ENCODE results near the gene GALR1.

Gene GALR1

GRCh38 chr18:77249569-77250500 is at the start of gene GALR1:
TSS of gene GALR1 (plus strand) at chr18:77249848. CDS start at chr18:77250549, 701 bp downstream.
- H3K9me3 ChIP-seq = peaks cover 53% of the 10 kb centered on the region
- no peaks in the 10 kb centered on the region for H3K36me3 ChIP-seq
- H3K9ac ChIP-seq = no peak within 1 kb of the TSS
- H3K4me1 ChIP-seq = no peaks in the 10 kb centered on the region
- no peak within 1 kb of the TSS for H3K27ac ChIP-seq
- H3K27me3 ChIP-seq = no peaks in the 10 kb centered on the region
- TF ChIP-seq Cebpa-rat (IDR thresholded peaks at IDR 0.05) = no peak
- no peak within 1 kb of the TSS for H3K4me2 ChIP-seq
- H4K20me1 ChIP-seq = no peaks in the 10 kb centered on the region
- H3K4me3 ChIP-seq = no peak within 1 kb of the TSS

GRCh38 chr18:77201506-77201905 is 48.1 kb upstream of the GALR1 start:
- no peak for TF ChIP-seq Cebpa-rat (IDR thresholded peaks at IDR 0.05)

GRCh38 chr18:77202329-77202728 is 47.3 kb upstream of the GALR1 start:
- H4K20me1 ChIP-seq = no peaks in the 10 kb centered on the region
- H3K4me3 ChIP-seq = no peak overlapping the region
- no peaks in the 10 kb centered on the region for H3K27me3 ChIP-seq
- H3K36me3 ChIP-seq = no peaks in the 10 kb centered on the region
- no peak overlapping the region for H3K27ac ChIP-seq
- no peak overlapping the region for H3K9ac ChIP-seq
- no peak overlapping the region for H3K4me2 ChIP-seq
- H3K4me1 ChIP-seq = no peaks in the 10 kb centered on the region
- H3K9me3 ChIP-seq = no peaks in the 10 kb centered on the region
- no peak for TF ChIP-seq Cebpa-rat (IDR thresholded peaks at IDR 0.05)

More at GRCh38 chr18:77201506-77201905, 48.1 kb upstream of the GALR1 start:
- no peaks in the 10 kb centered on the region for H3K4me1 ChIP-seq
- no peaks in the 10 kb centered on the region for H3K36me3 ChIP-seq
- no peaks in the 10 kb centered on the region for H3K27me3 ChIP-seq
- no peak overlapping the region for H3K4me2 ChIP-seq
- no peaks in the 10 kb centered on the region for H4K20me1 ChIP-seq
- H3K9ac ChIP-seq = no peak overlapping the region
- no peak overlapping the region for H3K4me3 ChIP-seq
- no peaks in the 10 kb centered on the region for H3K9me3 ChIP-seq
- no peak overlapping the region for H3K27ac ChIP-seq

- Histone ChIP-seq H3K4me2 (no peak overlapping the region), H3K9me3 (no peaks in the 10 kb centered on the region), H3K4me1 (peaks cover 6% of the 10 kb centered on the region), H3K36me3 (no peaks in the 10 kb centered on the region), H4K20me1 (no peaks in the 10 kb centered on the region), H3K27ac (no peak overlapping the region), H3K4me3 (no peak overlapping the region), H3K9ac (no peak overlapping the region), H3K27me3 (no peaks in the 10 kb centered on the region)
- no peak for TF ChIP-seq Cebpa-rat (IDR thresholded peaks at IDR 0.05)
Observed at GRCh38 chr18:77203071-77203470, 46.6 kb upstream of the GALR1 start.

GRCh38 chr18:77203851-77204250 is 45.8 kb upstream of the GALR1 start:
- Histone ChIP-seq H4K20me1 (no peaks in the 10 kb centered on the region), H3K4me2 (no peak overlapping the region), H3K4me3 (no peak overlapping the region), H3K27me3 (no peaks in the 10 kb centered on the region), H3K27ac (no peak overlapping the region), H3K36me3 (no peaks in the 10 kb centered on the region), H3K4me1 (peaks cover 12% of the 10 kb centered on the region), H3K9me3 (no peaks in the 10 kb centered on the region), H3K9ac (no peak overlapping the region)
- no peak for TF ChIP-seq Cebpa-rat (IDR thresholded peaks at IDR 0.05)

- Histone ChIP-seq H3K4me1 (peaks cover 31% of the 10 kb centered on the region), H3K27me3 (no peaks in the 10 kb centered on the region), H3K27ac (no peak overlapping the region), H3K36me3 (no peaks in the 10 kb centered on the region), H4K20me1 (no peaks in the 10 kb centered on the region), H3K4me2 (no peak overlapping the region), H3K4me3 (no peak overlapping the region), H3K9ac (no peak overlapping the region), H3K9me3 (no peaks in the 10 kb centered on the region)
- no peak for TF ChIP-seq Cebpa-rat (IDR thresholded peaks at IDR 0.05)
Observed at GRCh38 chr18:77205769-77206168, 43.9 kb upstream of the GALR1 start.

GRCh38 chr18:77206676-77207374 is 42.8 kb upstream of the GALR1 start:
- H3K4me1 ChIP-seq = peaks cover 32% of the 10 kb centered on the region
- H3K27ac ChIP-seq = no peak overlapping the region
- H3K4me2 ChIP-seq = no peak overlapping the region

GRCh38 chr18:77207540-77207939 is 42.1 kb upstream of the GALR1 start:
- no peaks in the 10 kb centered on the region for H3K9me3 ChIP-seq
- no peaks in the 10 kb centered on the region for H3K36me3 ChIP-seq
- H3K4me3 ChIP-seq = no peak overlapping the region
- H3K9ac ChIP-seq = no peak overlapping the region
- no peak for TF ChIP-seq Cebpa-rat (IDR thresholded peaks at IDR 0.05)
- no peaks in the 10 kb centered on the region for H4K20me1 ChIP-seq
- peak overlapping the region; percentile 77; the same call in 1 of the 2 replicates for H3K4me2 ChIP-seq
- H3K27me3 ChIP-seq = no peaks in the 10 kb centered on the region
- H3K27ac ChIP-seq = no peak overlapping the region
- peaks cover 36% of the 10 kb centered on the region for H3K4me1 ChIP-seq

More at GRCh38 chr18:77206676-77207374, 42.8 kb upstream of the GALR1 start:
- H3K9ac ChIP-seq = no peak overlapping the region
- H3K4me3 ChIP-seq = no peak overlapping the region
- no peaks in the 10 kb centered on the region for H3K27me3 ChIP-seq
- no peaks in the 10 kb centered on the region for H4K20me1 ChIP-seq
- H3K9me3 ChIP-seq = no peaks in the 10 kb centered on the region
- TF ChIP-seq Cebpa-rat (IDR thresholded peaks at IDR 0.05) = no peak
- H3K36me3 ChIP-seq = no peaks in the 10 kb centered on the region

GRCh38 chr18:77208964-77209363 is 40.7 kb upstream of the GALR1 start:
- TF ChIP-seq Cebpa-rat (IDR thresholded peaks at IDR 0.05) = no peak
- Histone ChIP-seq H3K4me2 (peak overlapping the region; percentile 77), H3K27me3 (no peaks in the 10 kb centered on the region), H3K9ac (peak overlapping the region; percentile 59; the same call in 1 of the 2 replicates), H3K27ac (peak overlapping the region; percentile 83), H3K9me3 (no peaks in the 10 kb centered on the region), H3K4me1 (peaks cover 37% of the 10 kb centered on the region), H3K4me3 (peak overlapping the region; percentile 57), H3K36me3 (no peaks in the 10 kb centered on the region), H4K20me1 (no peaks in the 10 kb centered on the region)

GRCh38 chr18:77209587-77209986 is 40.1 kb upstream of the GALR1 start:
- Histone ChIP-seq H3K27ac (peak overlapping the region; percentile 83), H3K4me3 (peak overlapping the region; percentile 57; the same call in 1 of the 2 replicates), H4K20me1 (no peaks in the 10 kb centered on the region), H3K9ac (no peak overlapping the region), H3K4me2 (peak overlapping the region; percentile 77), H3K36me3 (no peaks in the 10 kb centered on the region), H3K9me3 (no peaks in the 10 kb centered on the region), H3K4me1 (peaks cover 37% of the 10 kb centered on the region), H3K27me3 (no peaks in the 10 kb centered on the region)
- no peak for TF ChIP-seq Cebpa-rat (IDR thresholded peaks at IDR 0.05)

Data from BLaER1 (cell line).